Ovary (tissue), 3 donors: ENCODE data around the gene CCT4.

ENCODE experiments used
- EP300 ChIP-seq: sonication (generic); formaldehyde crosslinking; IDR thresholded peaks from one replicate; pipeline ENCODE4 v1.6.1; 2017; ENCODE audit warnings: antibody characterized with exemption
- POLR2A ChIP-seq: fragments of 450-650 bp; IDR thresholded peaks from one replicate; pipeline ENCODE4 v1.6.1; 2017; ENCODE audit warnings: antibody characterized with exemption, mild to moderate bottlenecking, moderate library complexity
- TF ChIP-seq, protein P1 (sequence below), 3 donors: fragments of 450-650 bp in 2 of 3; fragments of 200-600 bp in 1 of 3; IDR thresholded peaks; one replicate each; pipeline versions ENCODE4 v1.5.1 to v1.8.0; 2016 to 2022; ENCODE audit warnings: antibody characterized with exemption in 3 of 3, mild to moderate bottlenecking in 1 of 3
- donor health status: DM: no; HTN: no; CAD: no.

DNA sequence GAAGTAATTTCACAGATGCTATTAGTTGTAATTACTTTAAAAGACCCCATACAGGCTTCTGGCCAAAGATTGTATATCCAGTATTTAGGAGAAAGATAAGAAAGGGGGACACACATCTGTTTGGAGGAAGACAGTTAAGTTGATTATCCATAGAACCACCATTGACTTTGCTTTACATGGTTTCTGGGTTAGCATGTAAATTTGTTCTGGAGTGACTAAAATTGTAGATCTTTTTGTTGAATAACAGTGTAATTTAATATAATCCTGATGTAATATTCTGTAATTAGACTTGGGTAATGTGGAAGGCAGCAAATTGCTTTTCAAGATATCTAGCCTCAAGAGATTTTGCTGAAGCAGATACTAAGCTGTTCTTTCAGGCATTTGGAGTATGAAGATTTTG is 34.3 kb upstream of the CCT4 start:
- TF ChIP-seq, protein P1, sequence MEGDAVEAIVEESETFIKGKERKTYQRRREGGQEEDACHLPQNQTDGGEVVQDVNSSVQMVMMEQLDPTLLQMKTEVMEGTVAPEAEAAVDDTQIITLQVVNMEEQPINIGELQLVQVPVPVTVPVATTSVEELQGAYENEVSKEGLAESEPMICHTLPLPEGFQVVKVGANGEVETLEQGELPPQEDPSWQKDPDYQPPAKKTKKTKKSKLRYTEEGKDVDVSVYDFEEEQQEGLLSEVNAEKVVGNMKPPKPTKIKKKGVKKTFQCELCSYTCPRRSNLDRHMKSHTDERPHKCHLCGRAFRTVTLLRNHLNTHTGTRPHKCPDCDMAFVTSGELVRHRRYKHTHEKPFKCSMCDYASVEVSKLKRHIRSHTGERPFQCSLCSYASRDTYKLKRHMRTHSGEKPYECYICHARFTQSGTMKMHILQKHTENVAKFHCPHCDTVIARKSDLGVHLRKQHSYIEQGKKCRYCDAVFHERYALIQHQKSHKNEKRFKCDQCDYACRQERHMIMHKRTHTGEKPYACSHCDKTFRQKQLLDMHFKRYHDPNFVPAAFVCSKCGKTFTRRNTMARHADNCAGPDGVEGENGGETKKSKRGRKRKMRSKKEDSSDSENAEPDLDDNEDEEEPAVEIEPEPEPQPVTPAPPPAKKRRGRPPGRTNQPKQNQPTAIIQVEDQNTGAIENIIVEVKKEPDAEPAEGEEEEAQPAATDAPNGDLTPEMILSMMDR (IDR thresholded peaks at IDR 0.05), result no peak
- TF ChIP-seq EP300, result no peak
- TF ChIP-seq POLR2A, result no peak
